Activated CD8-positive, alpha-beta memory T cell treated with anti-CD3 and anti-CD28 coated beads, Interleukin-2, amount 10 ng/mL, durations not matched to agents 7 days and 5 days (primary cell): ENCODE measurements around the gene PET117. TPM values are rescaled to one million over a fixed set of nuclear protein-coding genes. Genes with fewer than 3 reads are reported as not detected.
"Not testable (repeated sequence)": the region's sequence is repeated elsewhere in the genome, so short reads cannot be mapped to it uniquely, and the experiment has no call there.

ENCODE experiments used
- ATAC-seq: fragments of 150-1000 bp; cut with Tn5 transposase; one replicate; pipeline ENCODE4 v1.10.0; 2021; ENCODE audit warnings: moderate library complexity
- CTCF ChIA-PET: fragments of 350-600 bp; sonication (Branson Sonifier 250); formaldehyde crosslinking; loops from one replicate; lab custom pipeline; 2021; ENCODE audit warnings: antibody characterized with exemption; lab: Charles Lee
- DNase-seq: peaks from one replicate; pipeline ENCODE4 v3.0.0-alpha.2; 2020
- H3K27ac Mint-ChIP-seq: one replicate; pipeline ENCODE4 v1.8.0; 2021; ENCODE audit warnings: mild to moderate bottlenecking, mixed read lengths
- H3K27me3 Mint-ChIP-seq: one replicate; pipeline ENCODE4 v1.8.0; 2021; ENCODE audit warnings: mixed read lengths
- H3K36me3 Mint-ChIP-seq: one replicate; pipeline ENCODE4 v1.8.0; 2021; ENCODE audit warnings: mild to moderate bottlenecking, mixed read lengths
- H3K4me1 Mint-ChIP-seq: one replicate; pipeline ENCODE4 v1.8.0; 2021; ENCODE audit warnings: mixed read lengths
- H3K4me3 Mint-ChIP-seq: one replicate; pipeline ENCODE4 v1.8.0; 2021; ENCODE audit warnings: mild to moderate bottlenecking, moderate library complexity, mixed read lengths
- H3K9me3 Mint-ChIP-seq: one replicate; pipeline ENCODE4 v1.8.0; 2022; ENCODE audit warnings: low read depth, mixed read lengths
- total RNA-seq, 2 experiments: library from RNA; stranded (reverse); gene quantifications; one replicate each; pipeline ENCODE4 v1.2.3, GENCODE V29; 2021

Gene PET117
- total RNA-seq, 2 experiments from 2014 or later: 11.4 to 15.8 TPM

GRCh38 chr20:18128574-18128973 lies 9.1 kb upstream of the PET117 start:
- Mint-ChIP-seq H3K4me1 (peaks cover 10% of the 10 kb centered on the region), H3K27me3 (peaks cover 14% of the 10 kb centered on the region)
- H3K9me3 Mint-ChIP-seq, DNase-seq, H3K4me3 Mint-ChIP-seq, CTCF ChIA-PET, H3K27ac Mint-ChIP-seq, H3K36me3 Mint-ChIP-seq: not testable (repeated sequence)
- peak; percentile 30 for ATAC-seq

GRCh38 chr20:18132663-18133062 lies 5.0 kb upstream of the PET117 start:
- CTCF ChIA-PET: no interaction called here
- Mint-ChIP-seq H3K27me3 (no peaks in the 10 kb centered on the region), H3K27ac (no peak overlapping the region), H3K4me3 (no peak overlapping the region), H3K4me1 (peaks cover 17% of the 10 kb centered on the region), H3K9me3 (peaks cover 3% of the 10 kb centered on the region), H3K36me3 (peaks cover 6% of the 10 kb centered on the region)
- no peak for ATAC-seq
- no peak for DNase-seq

- peaks cover 3% of the 10 kb centered on the region for H3K9me3 Mint-ChIP-seq
- H3K27ac Mint-ChIP-seq: no peak overlapping the region
- H3K36me3 Mint-ChIP-seq: peaks cover 4% of the 10 kb centered on the region
- H3K4me3 Mint-ChIP-seq: no peak overlapping the region
- H3K27me3 Mint-ChIP-seq: no peaks in the 10 kb centered on the region
- CTCF ChIA-PET: interaction anchor here (0.8 to 1.4 kb wide), 2 partner anchors 11 to 587 kb away, joined by 3 to 4 read pairs; no protein-coding TSS in a partner anchor
- H3K4me1 Mint-ChIP-seq: peaks cover 13% of the 10 kb centered on the region
- ATAC-seq (no peak), DNase-seq (no peak)
Observed at GRCh38 chr20:18133962-18134361, 3.7 kb upstream of the PET117 start.

- DNase-seq (no peak), ATAC-seq (no peak)
- H3K27ac Mint-ChIP-seq: peak overlapping the region; percentile 83
- H3K4me1 Mint-ChIP-seq: peaks cover 28% of the 10 kb centered on the region
- H3K4me3 Mint-ChIP-seq: peak overlapping the region; percentile 84
- no peaks in the 10 kb centered on the region for H3K27me3 Mint-ChIP-seq
- CTCF ChIA-PET: interaction anchor here (0.8 to 1.8 kb wide), 3 partner anchors 138 to 172 kb away, joined by 3 to 5 read pairs (median 4); no protein-coding TSS in a partner anchor
- H3K36me3 Mint-ChIP-seq: peaks cover 10% of the 10 kb centered on the region
- H3K9me3 Mint-ChIP-seq: no peaks in the 10 kb centered on the region
Observed at GRCh38 chr20:18138266-18138582, 561 bp downstream of the PET117 start.

- peak overlapping the region; percentile 84 for H3K4me3 Mint-ChIP-seq
- peaks cover 25% of the 10 kb centered on the region for H3K4me1 Mint-ChIP-seq
- H3K9me3 Mint-ChIP-seq: no peaks in the 10 kb centered on the region
- DNase-seq (no peak), ATAC-seq (no peak)
- H3K27ac Mint-ChIP-seq: peak overlapping the region; percentile 83
- CTCF ChIA-PET: interaction anchor here (0.8 to 1.8 kb wide), 2 partner anchors 137 to 139 kb away, joined by 3 to 5 read pairs; no protein-coding TSS in a partner anchor
- no peaks in the 10 kb centered on the region for H3K27me3 Mint-ChIP-seq
- peaks cover 10% of the 10 kb centered on the region for H3K36me3 Mint-ChIP-seq
Observed at GRCh38 chr20:18138639-18139583, 1.2 kb downstream of the PET117 start.

GRCh38 chr20:18139832-18140231 lies 2.2 kb downstream of the PET117 start:
- Mint-ChIP-seq H3K9me3 (no peaks in the 10 kb centered on the region), H3K27ac (no peak overlapping the region), H3K27me3 (no peaks in the 10 kb centered on the region), H3K4me1 (peaks cover 25% of the 10 kb centered on the region), H3K4me3 (no peak overlapping the region), H3K36me3 (peaks cover 13% of the 10 kb centered on the region)
- DNase-seq (no peak), ATAC-seq (no peak)
- CTCF ChIA-PET: no interaction called here

- Mint-ChIP-seq H3K27ac (peak overlapping the region; percentile 13), H3K4me3 (no peak overlapping the region), H3K27me3 (no peaks in the 10 kb centered on the region), H3K9me3 (no peaks in the 10 kb centered on the region), H3K36me3 (peaks cover 19% of the 10 kb centered on the region), H3K4me1 (peaks cover 9% of the 10 kb centered on the region)
- no peak for ATAC-seq
- no peak for DNase-seq
- CTCF ChIA-PET: interaction anchor here (1.2 kb wide), 1 partner anchor 11 kb away, joined by 4 read pairs; no protein-coding TSS in a partner anchor
Observed at GRCh38 chr20:18144541-18145099, 7.0 kb downstream of the PET117 start.

GRCh38 chr20:18154342-18154741 lies 16.7 kb downstream of the PET117 start:
- DNase-seq (no peak), ATAC-seq (no peak)
- Mint-ChIP-seq H3K4me3 (no peak overlapping the region), H3K27me3 (no peaks in the 10 kb centered on the region), H3K9me3 (no peaks in the 10 kb centered on the region), H3K4me1 (no peaks in the 10 kb centered on the region), H3K36me3 (peaks cover 12% of the 10 kb centered on the region), H3K27ac (no peak overlapping the region)
- CTCF ChIA-PET: no interaction called here

GRCh38 chr20:18156045-18156444 lies 18.4 kb downstream of the PET117 start:
- H3K36me3 Mint-ChIP-seq: peaks cover 10% of the 10 kb centered on the region
- H3K27me3 Mint-ChIP-seq: no peaks in the 10 kb centered on the region
- CTCF ChIA-PET: no interaction called here
- ATAC-seq: no peak
- no peaks in the 10 kb centered on the region for H3K4me1 Mint-ChIP-seq
- H3K4me3 Mint-ChIP-seq: no peak overlapping the region
- no peaks in the 10 kb centered on the region for H3K9me3 Mint-ChIP-seq
- DNase-seq: no peak
- H3K27ac Mint-ChIP-seq: no peak overlapping the region

- Mint-ChIP-seq H3K9me3 (no peaks in the 10 kb centered on the region), H3K27me3 (no peaks in the 10 kb centered on the region), H3K36me3 (peaks cover 17% of the 10 kb centered on the region), H3K4me3 (no peak overlapping the region), H3K4me1 (peaks cover 16% of the 10 kb centered on the region), H3K27ac (no peak overlapping the region)
- no peak for DNase-seq
- CTCF ChIA-PET: no interaction called here
- no peak for ATAC-seq
Observed at GRCh38 chr20:18164356-18164755, 26.7 kb downstream of the PET117 start.

- peak overlapping the region; percentile 24 for H3K4me3 Mint-ChIP-seq
- H3K36me3 Mint-ChIP-seq: peaks cover 19% of the 10 kb centered on the region
- CTCF ChIA-PET: no interaction called here
- ATAC-seq (peak; percentile 36), DNase-seq (no peak)
- H3K27ac Mint-ChIP-seq: peak overlapping the region; percentile 65
- H3K4me1 Mint-ChIP-seq: peaks cover 16% of the 10 kb centered on the region
- H3K9me3 Mint-ChIP-seq: no peaks in the 10 kb centered on the region
- no peaks in the 10 kb centered on the region for H3K27me3 Mint-ChIP-seq
Observed at GRCh38 chr20:18165553-18165952, 27.9 kb downstream of the PET117 start.

GRCh38 chr20:18166241-18166881 lies 28.7 kb downstream of the PET117 start:
- ATAC-seq (no peak), DNase-seq (no peak)
- no peaks in the 10 kb centered on the region for H3K27me3 Mint-ChIP-seq
- H3K4me1 Mint-ChIP-seq: peaks cover 16% of the 10 kb centered on the region
- H3K27ac Mint-ChIP-seq: no peak overlapping the region
- H3K36me3 Mint-ChIP-seq: peaks cover 27% of the 10 kb centered on the region
- no peaks in the 10 kb centered on the region for H3K9me3 Mint-ChIP-seq
- no peak overlapping the region for H3K4me3 Mint-ChIP-seq
- CTCF ChIA-PET: no interaction called here

GRCh38 chr20:18166950-18167349 lies 29.3 kb downstream of the PET117 start:
- Mint-ChIP-seq H3K4me1 (peaks cover 16% of the 10 kb centered on the region), H3K27me3 (no peaks in the 10 kb centered on the region), H3K36me3 (peaks cover 29% of the 10 kb centered on the region), H3K27ac (no peak overlapping the region), H3K9me3 (no peaks in the 10 kb centered on the region), H3K4me3 (no peak overlapping the region)
- CTCF ChIA-PET: interaction anchor here (0.7 kb wide), 1 partner anchor 47 kb away, joined by 3 read pairs; no protein-coding TSS in a partner anchor
- ATAC-seq (no peak), DNase-seq (no peak)
